Fibroblast of lung (primary cell): ENCODE measurements around the gene TTLL10. TPM values are rescaled to one million over a fixed set of nuclear protein-coding genes. Genes with fewer than 3 reads are reported as not detected.

Experiments used
- DNase-seq, 2 donors: peaks; one replicate each; pipeline versions ENCODE4 v3.0.0 to v3.0.0-alpha.2; 2010; ENCODE audit warnings: low read depth in 2 of 2
- H2AFZ ChIP-seq: 2 replicates; pipeline ENCODE4 v1.5.1; 2012; ENCODE audit warnings: low read length, control low read depth, inconsistent platforms
- H3K27ac ChIP-seq: 2 replicates; pipeline ENCODE4 v1.5.1; 2011; ENCODE audit warnings: low read length, control low read depth; ENCODE audit not compliant: insufficient read depth
- H3K27me3 ChIP-seq: 2 replicates; pipeline ENCODE4 v1.5.1; 2011; ENCODE audit warnings: mild to moderate bottlenecking, low read length; ENCODE audit not compliant: control insufficient read depth, insufficient read depth
- H3K36me3 ChIP-seq: 2 replicates; pipeline ENCODE4 v1.5.1; 2011; ENCODE audit warnings: low read length; ENCODE audit not compliant: control insufficient read depth, insufficient read depth
- H3K4me1 ChIP-seq: 2 replicates; pipeline ENCODE4 v1.5.1; 2011; ENCODE audit warnings: low read length; ENCODE audit not compliant: control insufficient read depth, insufficient read depth; ENCODE audit errors: extremely low read depth
- H3K4me2 ChIP-seq: 2 replicates; pipeline ENCODE4 v1.5.1; 2011; ENCODE audit warnings: low read length, control low read depth; ENCODE audit not compliant: insufficient read depth; ENCODE audit errors: extremely low read depth
- H3K4me3 ChIP-seq, 4 experiments: fragments of 200-600 bp in 1 of 4; sonication (generic) in 1 of 4; replicated peaks in 1 of 4; 2 replicates each; pipeline ENCODE4 v1.5.1; 2011 to 2016; ENCODE audit warnings: low read length in 4 of 4, low read depth in 3 of 4, mild to moderate bottlenecking in 3 of 4, control low read depth in 2 of 4, inconsistent platforms in 1 of 4, mixed read lengths in 1 of 4; ENCODE audit not compliant: insufficient read depth in 1 of 4; ENCODE audit errors: control extremely low read depth in 1 of 4
- H3K79me2 ChIP-seq: 2 replicates; pipeline ENCODE4 v1.5.1; 2012; ENCODE audit warnings: mild to moderate bottlenecking, low read length, inconsistent platforms; ENCODE audit not compliant: control insufficient read depth, insufficient read depth
- H3K9ac ChIP-seq: 2 replicates; pipeline ENCODE4 v1.5.1; 2011; ENCODE audit warnings: mild to moderate bottlenecking, low read length, control low read depth; ENCODE audit not compliant: insufficient read depth
- H3K9me3 ChIP-seq: 2 replicates; pipeline ENCODE4 v1.5.1; 2012; ENCODE audit warnings: low read depth, low read length; ENCODE audit not compliant: control insufficient read depth, insufficient read depth
- H4K20me1 ChIP-seq: 2 replicates; pipeline ENCODE4 v1.5.1; 2011; ENCODE audit warnings: low read length; ENCODE audit not compliant: control insufficient read depth, insufficient read depth; ENCODE audit errors: extremely low read depth
- CTCF ChIP-seq, 2 donors: IDR thresholded peaks in 1 of 2; conservative IDR thresholded peaks in 1 of 2; 1 replicate in 1 of 2; 2 replicates in 1 of 2; pipeline ENCODE4 v1.5.1; 2011 to 2012; ENCODE audit warnings: low read length in 2 of 2, control low read depth in 1 of 2, inconsistent platforms in 1 of 2, low read depth in 1 of 2, mild to moderate bottlenecking in 1 of 2
- EZH2 ChIP-seq: IDR thresholded peaks from 2 replicates; pipeline ENCODE4 v1.5.1; 2012; ENCODE audit warnings: low read length, control low read depth, mild to moderate bottlenecking; ENCODE audit errors: missing control alignments
- polyA plus RNA-seq, 2 donors: library from polyadenylated mRNA; depleted of rRNA in 1 of 2; stranded (reverse) in 1 of 2; unstranded in 1 of 2; fragments of >200 nt; gene quantifications; 2 replicates each; pipeline ENCODE4 v1.2.1, GENCODE V29; 2011 to 2012; ENCODE audit warnings: missing spikeins in 1 of 2
- total RNA-seq: library from RNA; depleted of rRNA; stranded (reverse); fragments of >200 nt; gene quantifications from 2 replicates; pipeline ENCODE4 v1.2.1, GENCODE V29; 2014

TTLL10 gene
- total and polyA plus RNA-seq, 2 donors (not counting 1 experiment from before 2014, with no cell fraction given): not detected

- Histone ChIP-seq H2AFZ (no peak overlapping the region), H3K9me3 (no peaks in the 10 kb centered on the region), H3K4me1 (peaks cover 7% of the 10 kb centered on the region), H3K79me2 (peaks cover 28% of the 10 kb centered on the region), H3K36me3 (peaks cover 7% of the 10 kb centered on the region), H3K27ac (no peak overlapping the region), H4K20me1 (no peaks in the 10 kb centered on the region), H3K4me3 (no peak overlapping the region), H3K27me3 (no peaks in the 10 kb centered on the region), H3K4me2 (no peak overlapping the region), H3K9ac (no peak overlapping the region)
- no peak for TF ChIP-seq EZH2
- TF ChIP-seq CTCF (conservative IDR thresholded peaks at IDR 0.05 in 1 of 2, IDR thresholded peaks at IDR 0.05 in 1 of 2; ENCODE audit: low read depth in 1 of 2, low read length in 2 of 2): no peak
- DNase-seq: no peak
Measured at GRCh38 chr1:1235016-1235744, 61.5 kb downstream of the TTLL10 start.

- no peak overlapping the region for H2AFZ ChIP-seq
- H3K36me3 ChIP-seq: peaks cover 7% of the 10 kb centered on the region
- no peaks in the 10 kb centered on the region for H4K20me1 ChIP-seq
- H3K9me3 ChIP-seq: no peaks in the 10 kb centered on the region
- no peak overlapping the region for H3K9ac ChIP-seq
- TF ChIP-seq EZH2 (no peak), CTCF (conservative IDR thresholded peaks at IDR 0.05 in 1 of 2, IDR thresholded peaks at IDR 0.05 in 1 of 2; ENCODE audit: low read depth in 1 of 2, low read length in 2 of 2) (no peak)
- H3K4me1 ChIP-seq: peaks cover 6% of the 10 kb centered on the region
- H3K27ac ChIP-seq: no peak overlapping the region
- peaks cover 17% of the 10 kb centered on the region for H3K79me2 ChIP-seq
- H3K27me3 ChIP-seq: no peaks in the 10 kb centered on the region
- no peak overlapping the region for H3K4me2 ChIP-seq
- no peak overlapping the region for H3K4me3 ChIP-seq
- DNase-seq: no peak
Measured at GRCh38 chr1:1236176-1236763, 62.6 kb downstream of the TTLL10 start.

- no peaks in the 10 kb centered on the region for H3K9me3 ChIP-seq
Measured at GRCh38 chr1:1236945-1237873, 63.5 kb downstream of the TTLL10 start.

More at GRCh38 chr1:1236945-1237873, 63.5 kb downstream of the TTLL10 start:
- Histone ChIP-seq H3K4me3 (no peak overlapping the region), H3K4me2 (peak overlapping the region; percentile 5), H3K27ac (no peak overlapping the region), H2AFZ (no peak overlapping the region), H3K36me3 (peaks cover 7% of the 10 kb centered on the region), H3K27me3 (no peaks in the 10 kb centered on the region), H3K79me2 (peaks cover 15% of the 10 kb centered on the region), H4K20me1 (no peaks in the 10 kb centered on the region), H3K9ac (peak overlapping the region; percentile 2), H3K4me1 (peaks cover 6% of the 10 kb centered on the region)
- DNase-seq: no peak
- TF ChIP-seq EZH2 (no peak), CTCF (conservative IDR thresholded peaks at IDR 0.05 in 1 of 2, IDR thresholded peaks at IDR 0.05 in 1 of 2; ENCODE audit: low read depth in 1 of 2, low read length in 2 of 2) (no peak)
